IMR-90 (cell line): ENCODE results near the gene LMX1A. TPM values are rescaled to one million over a fixed set of nuclear protein-coding genes. Genes with fewer than 3 reads are reported as not detected.

ENCODE experiments used
- ATAC-seq: fragments of 200-7000 bp; cut with Tn5 transposase; 2 replicates; pipeline ENCODE4 v1.9.1; 2020; ENCODE audit warnings: low read depth, mild to moderate bottlenecking, moderate library complexity
- BruUV-seq: library from RNA; stranded (reverse); fragments of 400-500 nt; replicated peaks from 2 replicates; lab custom pipeline; 2021; lab: Mats Ljungman, UMichigan
- CTCF ChIA-PET: fragments of 300-600 bp; formaldehyde crosslinking; extraction: SDS; loops from one replicate; lab custom pipeline; 2021; ENCODE audit warnings: antibody characterized with exemption; lab: Yijun Ruan, JAX
- POLR2A ChIA-PET: fragments of 300-600 bp; sonication (Branson Sonifier 250); formaldehyde crosslinking; loops from one replicate; lab custom pipeline; 2022; ENCODE audit warnings: antibody characterized with exemption; ENCODE audit not compliant: unreplicated experiment; lab: Charles Lee
- DNase-seq: peaks from one replicate; pipeline ENCODE4 v3.0.0; 2013
- H2AFZ ChIP-seq: replicated peaks from 2 replicates; pipeline ENCODE3; 2013; ENCODE audit warnings: low read length, mild to moderate bottlenecking; ENCODE audit not compliant: poor library complexity
- H2AK5ac ChIP-seq: 2 replicates; pipeline ENCODE4 v1.6.1; 2013; ENCODE audit warnings: low read depth, low read length, inconsistent platforms
- H2AK9ac ChIP-seq: replicated peaks from 2 replicates; pipeline ENCODE3; 2013; ENCODE audit warnings: mild to moderate bottlenecking, low read depth, low read length, moderate library complexity; ENCODE audit not compliant: poor library complexity
- H2BK120ac ChIP-seq: 2 replicates; pipeline ENCODE4 v1.6.1; 2013; ENCODE audit warnings: low read depth, low read length, inconsistent platforms
- H2BK15ac ChIP-seq: 3 replicates; pipeline ENCODE4 v1.6.1; 2013; ENCODE audit warnings: low read depth, low read length, inconsistent platforms
- H2BK20ac ChIP-seq: 2 replicates; pipeline ENCODE4 v1.6.1; 2013; ENCODE audit warnings: low read depth, mild to moderate bottlenecking, inconsistent platforms, low read length, moderate library complexity
- H2BK5ac ChIP-seq: 2 replicates; pipeline ENCODE4 v1.6.1; 2013; ENCODE audit warnings: mild to moderate bottlenecking, low read depth, low read length, inconsistent platforms; ENCODE audit not compliant: poor library complexity, severe bottlenecking
- H3K14ac ChIP-seq: replicated peaks from 2 replicates; pipeline ENCODE4 v1.6.1; 2013; ENCODE audit warnings: low read depth, low read length, inconsistent platforms
- H3K18ac ChIP-seq: 2 replicates; pipeline ENCODE4 v1.6.1; 2013; ENCODE audit warnings: low read depth, low read length, control low read depth
- H3K23ac ChIP-seq: 2 replicates; pipeline ENCODE4 v1.6.1; 2013; ENCODE audit warnings: low read depth, low read length, inconsistent platforms
- H3K27ac ChIP-seq: 2 replicates; pipeline ENCODE4 v1.5.1; 2013; ENCODE audit warnings: mild to moderate bottlenecking, control low read depth, low read length; ENCODE audit not compliant: insufficient read depth
- H3K27me3 ChIP-seq: 2 replicates; pipeline ENCODE4 v1.6.1; 2013; ENCODE audit warnings: low read length; ENCODE audit not compliant: control insufficient read depth, insufficient read depth
- H3K36me3 ChIP-seq: 2 replicates; pipeline ENCODE4 v1.6.1; 2013; ENCODE audit warnings: low read length, mixed read lengths; ENCODE audit not compliant: control insufficient read depth, insufficient read depth
- H3K4ac ChIP-seq: 2 replicates; pipeline ENCODE4 v1.6.1; 2013; ENCODE audit warnings: low read depth, low read length, inconsistent platforms
- H3K4me1 ChIP-seq: 2 replicates; pipeline ENCODE4 v1.6.1; 2013; ENCODE audit warnings: low read length, mixed read lengths; ENCODE audit not compliant: control insufficient read depth, insufficient read depth
- H3K4me2 ChIP-seq: 2 replicates; pipeline ENCODE4 v1.6.1; 2013; ENCODE audit warnings: low read depth, mild to moderate bottlenecking, control low read depth, low read length, moderate library complexity
- H3K4me3 ChIP-seq: 2 replicates; pipeline ENCODE4 v1.5.1; 2013; ENCODE audit warnings: low read depth, mild to moderate bottlenecking, control low read depth, low read length, moderate library complexity; ENCODE audit not compliant: insufficient read depth
- H3K56ac ChIP-seq: 2 replicates; pipeline ENCODE4 v1.6.1; 2013; ENCODE audit warnings: low read length, inconsistent platforms; ENCODE audit not compliant: insufficient read depth; ENCODE audit errors: extremely low read depth
- H3K79me1 ChIP-seq, 2 experiments: 2 replicates each; pipeline ENCODE4 v1.6.1; 2013; ENCODE audit warnings: low read length in 2 of 2, inconsistent platforms in 1 of 2, low read depth in 1 of 2
- H3K9ac ChIP-seq: 2 replicates; pipeline ENCODE4 v1.6.1; 2013; ENCODE audit warnings: low read depth, low read length, control low read depth
- H3K9me1 ChIP-seq: 2 replicates; pipeline ENCODE4 v1.6.1; 2013; ENCODE audit warnings: low read length, inconsistent platforms; ENCODE audit not compliant: insufficient read depth
- H3K9me3 ChIP-seq: 2 replicates; pipeline ENCODE4 v1.6.1; 2013; ENCODE audit warnings: low read length; ENCODE audit not compliant: control insufficient read depth, insufficient read depth
- H4K20me1 ChIP-seq: 2 replicates; pipeline ENCODE4 v1.6.1; 2013; ENCODE audit warnings: low read length, inconsistent platforms; ENCODE audit not compliant: insufficient read depth
- H4K5ac ChIP-seq: 2 replicates; pipeline ENCODE4 v1.6.1; 2013; ENCODE audit warnings: mild to moderate bottlenecking, low read depth, low read length, control low read depth
- H4K8ac ChIP-seq, 2 experiments: 2 replicates each; pipeline ENCODE4 v1.6.1; 2013; ENCODE audit warnings: low read depth in 2 of 2, low read length in 2 of 2, control low read depth in 1 of 2, inconsistent platforms in 1 of 2
- H4K91ac ChIP-seq: 2 replicates; pipeline ENCODE4 v1.6.1; 2013; ENCODE audit warnings: low read depth, low read length, inconsistent platforms; ENCODE audit not compliant: insufficient read depth
- BHLHE40 ChIP-seq: fragments of 150-350 bp; IDR thresholded peaks from 2 replicates; pipeline ENCODE4 v1.6.1; 2016; ENCODE audit warnings: mild to moderate bottlenecking, low read depth, low read length
- CEBPB ChIP-seq: IDR thresholded peaks from 2 replicates; pipeline ENCODE4 v1.6.1; 2012; ENCODE audit warnings: low read depth, low read length, improper control_type of control experiment
- CHD1 ChIP-seq: IDR thresholded peaks from 2 replicates; pipeline ENCODE4 v1.6.1; 2012; ENCODE audit warnings: low read depth, low read length, improper control_type of control experiment
- FOS ChIP-seq: fragments of 150-350 bp; IDR thresholded peaks from 2 replicates; pipeline ENCODE4 v1.6.1; 2016; ENCODE audit warnings: low read depth, low read length
- MAFK ChIP-seq: IDR thresholded peaks from 2 replicates; pipeline ENCODE4 v1.6.1; 2012; ENCODE audit warnings: low read depth, low read length, improper control_type of control experiment
- MAZ ChIP-seq: IDR thresholded peaks from 2 replicates; pipeline ENCODE4 v1.6.1; 2012; ENCODE audit warnings: low read depth, mild to moderate bottlenecking, low read length, improper control_type of control experiment, moderate library complexity, borderline replicate concordance
- MXI1 ChIP-seq: IDR thresholded peaks from 2 replicates; pipeline ENCODE4 v1.6.1; 2012; ENCODE audit warnings: low read depth, mild to moderate bottlenecking, low read length, moderate library complexity, borderline replicate concordance
- NFE2L2 ChIP-seq: fragments of 150-350 bp; IDR thresholded peaks from 2 replicates; pipeline ENCODE4 v1.6.1; 2016; ENCODE audit warnings: low read depth, mild to moderate bottlenecking, low read length
- POLR2A ChIP-seq: IDR thresholded peaks from 2 replicates; pipeline ENCODE4 v1.6.1; 2012; ENCODE audit warnings: mild to moderate bottlenecking, low read depth, low read length
- RAD21 ChIP-seq: IDR thresholded peaks from 2 replicates; pipeline ENCODE4 v1.6.1; 2012; ENCODE audit warnings: low read length, improper control_type of control experiment
- RCOR1 ChIP-seq: IDR thresholded peaks from 2 replicates; pipeline ENCODE4 v1.6.1; 2012; ENCODE audit warnings: mild to moderate bottlenecking, low read length, improper control_type of control experiment; ENCODE audit not compliant: insufficient replicate concordance
- RFX5 ChIP-seq: IDR thresholded peaks from 2 replicates; pipeline ENCODE4 v1.8.0; 2012; ENCODE audit warnings: low read depth, mild to moderate bottlenecking, low read length, moderate library complexity
- SMC3 ChIP-seq: fragments of 150-350 bp; IDR thresholded peaks from 2 replicates; pipeline ENCODE4 v1.6.1; 2016; ENCODE audit warnings: low read depth, mild to moderate bottlenecking, antibody characterized with exemption, low read length, moderate library complexity
- WGBS, 2 experiments: methylation state at CpG; one replicate each; pipeline versions ENCODE4 v1.1.5 to v1.1.7; 2013; ENCODE audit warnings: missing lambda C conversion rate in 2 of 2; ENCODE audit not compliant: insufficient read length in 1 of 2; ENCODE audit errors: extremely low coverage in 2 of 2; 5-methylcytosine and 5-hydroxymethylcytosine counted together
- dilution Hi-C: fragments of 300-500 bp; cut with HindIII; formaldehyde crosslinking; loops from one replicate; pipeline ENCODE4 v1.14.3; 2018; ENCODE audit warnings: low sequenced_read_pairs; ENCODE audit not compliant: unreplicated experiment
- in situ Hi-C: fragments of 300-500 bp; cut with MboI; formaldehyde crosslinking; loops from 3 replicates; pipeline ENCODE4 v1.14.3; 2019; ENCODE audit warnings: low sequenced_read_pairs, inconsistent platforms, mixed read lengths
- intact Hi-C: fragments of 100-400 bp; cut with micrococcal nuclease; formaldehyde crosslinking; loops from 2 replicates; pipeline ENCODE4 v1.10.0; 2022
- polyA plus RNA-seq, 3 experiments: library from polyadenylated mRNA; depleted of rRNA; stranded (reverse); fragments of >200 nt; gene quantifications; 2 replicates each; pipeline ENCODE4 v1.2.3, GENCODE V29; 2012; ENCODE audit warnings: low replicate concordance in 1 of 3
- total RNA-seq: library from RNA; depleted of rRNA; stranded (reverse); fragments of >200 nt; gene quantifications from 2 replicates; pipeline ENCODE4 v1.2.3, GENCODE V29; 2012
- TF ChIP-seq, protein P1 (sequence below): fragments of 150-350 bp; IDR thresholded peaks from 2 replicates; pipeline ENCODE4 v1.6.1; 2017; ENCODE audit warnings: mild to moderate bottlenecking, antibody characterized with exemption, low read length, low read depth
- TF ChIP-seq, protein P2 (sequence below): fragments of 150-350 bp; IDR thresholded peaks from 2 replicates; pipeline ENCODE4 v1.6.1; 2016; ENCODE audit warnings: low read depth, mild to moderate bottlenecking, low read length, moderate library complexity, borderline replicate concordance
- TF ChIP-seq, protein P3 (sequence below): conservative IDR thresholded peaks from 2 replicates; pipeline ENCODE4 v1.5.1; 2012; ENCODE audit warnings: mild to moderate bottlenecking, low read depth, low read length, improper control_type of control experiment

Gene LMX1A
- total and polyA plus RNA-seq, 2 of the 4 experiments (the other 2 are of a cell fraction) = not detected

DNA sequence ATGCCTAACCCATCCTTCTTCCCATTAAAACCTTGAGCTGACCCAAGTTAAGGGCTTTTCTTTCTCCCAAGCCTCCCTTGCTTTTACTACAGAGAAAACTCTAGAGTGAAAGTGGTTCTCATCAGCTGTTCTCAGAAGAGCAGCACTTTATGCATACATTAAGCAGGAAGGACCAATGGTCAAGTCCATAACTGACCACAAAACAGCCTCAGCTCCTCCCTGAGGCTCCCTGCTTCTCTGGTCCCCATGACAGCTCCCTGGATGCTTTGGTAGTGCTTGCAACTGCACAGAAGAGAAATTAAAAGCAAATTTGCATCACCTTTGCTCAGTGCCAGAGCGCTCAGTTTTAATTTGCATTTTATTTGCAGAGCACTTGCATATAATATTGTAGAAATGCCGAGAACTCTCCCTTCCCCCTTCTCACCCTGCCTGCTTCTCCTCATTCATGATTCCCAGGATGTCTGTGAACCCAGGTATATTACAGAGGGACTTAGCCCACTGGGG, 56.1 kb downstream of the LMX1A start:
- no peak for DNase-seq
- Histone ChIP-seq H4K5ac (no peak overlapping the region), H4K8ac (no peak overlapping the region), H3K9me3 (no peaks in the 10 kb centered on the region), H3K9me1 (no peaks in the 10 kb centered on the region), H2BK120ac (no peak overlapping the region), H3K18ac (no peak overlapping the region), H3K14ac (no peak overlapping the region), H2AK9ac (no peak overlapping the region), H4K91ac (no peak overlapping the region), H3K27me3 (no peaks in the 10 kb centered on the region), H3K4me1 (no peaks in the 10 kb centered on the region), H2BK15ac (no peak overlapping the region), H3K4ac (no peak overlapping the region), H3K27ac (no peak overlapping the region), H3K9ac (no peak overlapping the region), H3K4me3 (no peak overlapping the region), H2AFZ (no peak overlapping the region), H3K4me2 (no peak overlapping the region), H3K79me1 (no peaks in the 10 kb centered on the region), H2AK5ac (no peak overlapping the region), H3K23ac (no peak overlapping the region), H2BK20ac (no peak overlapping the region), H3K56ac (no peak overlapping the region), H2BK5ac (no peak overlapping the region), H3K36me3 (no peaks in the 10 kb centered on the region), H4K20me1 (no peaks in the 10 kb centered on the region)
- CTCF ChIA-PET = no interaction called here
- no TSS peak for BruUV-seq
- POLR2A ChIA-PET = no interaction called here
- dilution Hi-C loops (no loop called here), in situ Hi-C loops (no loop called here), intact Hi-C loops (no loop called here)
- no peak for ATAC-seq
- TF ChIP-seq RAD21 = no peak
- TF ChIP-seq MAFK = no peak
- no peak for TF ChIP-seq NFE2L2
- TF ChIP-seq RFX5 = no peak
- no peak for TF ChIP-seq BHLHE40
- no peak for TF ChIP-seq CHD1
- no peak for TF ChIP-seq RCOR1
- TF ChIP-seq, protein P1, sequence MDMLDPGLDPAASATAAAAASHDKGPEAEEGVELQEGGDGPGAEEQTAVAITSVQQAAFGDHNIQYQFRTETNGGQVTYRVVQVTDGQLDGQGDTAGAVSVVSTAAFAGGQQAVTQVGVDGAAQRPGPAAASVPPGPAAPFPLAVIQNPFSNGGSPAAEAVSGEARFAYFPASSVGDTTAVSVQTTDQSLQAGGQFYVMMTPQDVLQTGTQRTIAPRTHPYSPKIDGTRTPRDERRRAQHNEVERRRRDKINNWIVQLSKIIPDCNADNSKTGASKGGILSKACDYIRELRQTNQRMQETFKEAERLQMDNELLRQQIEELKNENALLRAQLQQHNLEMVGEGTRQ = no peak
- TF ChIP-seq CEBPB = no peak
- TF ChIP-seq, protein P2, sequence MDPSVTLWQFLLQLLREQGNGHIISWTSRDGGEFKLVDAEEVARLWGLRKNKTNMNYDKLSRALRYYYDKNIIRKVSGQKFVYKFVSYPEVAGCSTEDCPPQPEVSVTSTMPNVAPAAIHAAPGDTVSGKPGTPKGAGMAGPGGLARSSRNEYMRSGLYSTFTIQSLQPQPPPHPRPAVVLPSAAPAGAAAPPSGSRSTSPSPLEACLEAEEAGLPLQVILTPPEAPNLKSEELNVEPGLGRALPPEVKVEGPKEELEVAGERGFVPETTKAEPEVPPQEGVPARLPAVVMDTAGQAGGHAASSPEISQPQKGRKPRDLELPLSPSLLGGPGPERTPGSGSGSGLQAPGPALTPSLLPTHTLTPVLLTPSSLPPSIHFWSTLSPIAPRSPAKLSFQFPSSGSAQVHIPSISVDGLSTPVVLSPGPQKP = no peak
- no peak for TF ChIP-seq MXI1
- TF ChIP-seq SMC3 = no peak
- no peak for TF ChIP-seq MAZ
- TF ChIP-seq FOS = no peak
- TF ChIP-seq, protein P3, sequence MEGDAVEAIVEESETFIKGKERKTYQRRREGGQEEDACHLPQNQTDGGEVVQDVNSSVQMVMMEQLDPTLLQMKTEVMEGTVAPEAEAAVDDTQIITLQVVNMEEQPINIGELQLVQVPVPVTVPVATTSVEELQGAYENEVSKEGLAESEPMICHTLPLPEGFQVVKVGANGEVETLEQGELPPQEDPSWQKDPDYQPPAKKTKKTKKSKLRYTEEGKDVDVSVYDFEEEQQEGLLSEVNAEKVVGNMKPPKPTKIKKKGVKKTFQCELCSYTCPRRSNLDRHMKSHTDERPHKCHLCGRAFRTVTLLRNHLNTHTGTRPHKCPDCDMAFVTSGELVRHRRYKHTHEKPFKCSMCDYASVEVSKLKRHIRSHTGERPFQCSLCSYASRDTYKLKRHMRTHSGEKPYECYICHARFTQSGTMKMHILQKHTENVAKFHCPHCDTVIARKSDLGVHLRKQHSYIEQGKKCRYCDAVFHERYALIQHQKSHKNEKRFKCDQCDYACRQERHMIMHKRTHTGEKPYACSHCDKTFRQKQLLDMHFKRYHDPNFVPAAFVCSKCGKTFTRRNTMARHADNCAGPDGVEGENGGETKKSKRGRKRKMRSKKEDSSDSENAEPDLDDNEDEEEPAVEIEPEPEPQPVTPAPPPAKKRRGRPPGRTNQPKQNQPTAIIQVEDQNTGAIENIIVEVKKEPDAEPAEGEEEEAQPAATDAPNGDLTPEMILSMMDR = no peak
- TF ChIP-seq POLR2A = no peak
- WGBS, 2 experiments = no CpG with 5 or more reads among the region's 2 CpGs
